MCF 10A (cell line): ENCODE data around the gene OLFML2A. TPM values are rescaled to one million over a fixed set of nuclear protein-coding genes. Genes with fewer than 3 reads are reported as not detected.

Experiments used
- BruUV-seq: library from RNA; stranded (reverse); fragments of 400-500 nt; replicated peaks from 2 replicates; lab custom pipeline; 2021; lab: Mats Ljungman, UMichigan
- CTCF ChIA-PET: fragments of 300-600 bp; sonication (Branson Sonifier 250); formaldehyde crosslinking; extraction: SDS; loops from one replicate; lab custom pipeline; 2021; ENCODE audit warnings: antibody characterized with exemption, inconsistent platforms; lab: Yijun Ruan, JAX
- POLR2A ChIA-PET: fragments of 300-600, 350-650 bp; sonication (Branson Sonifier 250); formaldehyde crosslinking; extraction: SDS; loops from one replicate; lab custom pipeline; 2020; ENCODE audit warnings: antibody characterized with exemption, inconsistent platforms; lab: Yijun Ruan, JAX
- DNase-seq: peaks from one replicate; pipeline ENCODE4 v3.0.0-alpha.2; 2018; ENCODE audit not compliant: unreplicated experiment
- H3K27ac Mint-ChIP-seq: one replicate; pipeline ENCODE4 v1.8.0; 2022; ENCODE audit warnings: mild to moderate bottlenecking, low read depth, mixed read lengths; ENCODE audit not compliant: unreplicated experiment
- H3K27me3 Mint-ChIP-seq: one replicate; pipeline ENCODE4 v1.8.0; 2022; ENCODE audit warnings: mixed read lengths; ENCODE audit not compliant: insufficient read depth, unreplicated experiment
- H3K36me3 Mint-ChIP-seq: one replicate; pipeline ENCODE4 v1.8.0; 2022; ENCODE audit warnings: mild to moderate bottlenecking, moderate library complexity, mixed read lengths; ENCODE audit not compliant: insufficient read depth, unreplicated experiment
- H3K4me1 Mint-ChIP-seq: one replicate; pipeline ENCODE4 v1.8.0; 2022; ENCODE audit warnings: mixed read lengths; ENCODE audit not compliant: insufficient read depth, unreplicated experiment
- H3K4me3 Mint-ChIP-seq: one replicate; pipeline ENCODE4 v1.8.0; 2022; ENCODE audit warnings: mild to moderate bottlenecking, moderate library complexity, mixed read lengths; ENCODE audit not compliant: unreplicated experiment
- H3K9me3 Mint-ChIP-seq: one replicate; pipeline ENCODE4 v1.8.0; 2022; ENCODE audit warnings: mixed read lengths; ENCODE audit not compliant: unreplicated experiment
- intact Hi-C: fragments of 100-400 bp; cut with micrococcal nuclease; formaldehyde crosslinking; loops from 2 replicates; pipeline ENCODE4 v1.14.1; 2022
- total RNA-seq: library from RNA; stranded (reverse); gene quantifications from 2 replicates; pipeline ENCODE4 v1.2.3, GENCODE V29; 2022
- TF ChIP-seq, protein P1 (sequence below): fragments of 200-600 bp; IDR thresholded peaks from one replicate; pipeline ENCODE4 v1.8.0; 2022; ENCODE audit warnings: antibody characterized with exemption, mild to moderate bottlenecking; ENCODE audit not compliant: unreplicated experiment

The OLFML2A gene
- total RNA-seq, 1 experiment from 2014 or later: 0.21 TPM

DNA sequence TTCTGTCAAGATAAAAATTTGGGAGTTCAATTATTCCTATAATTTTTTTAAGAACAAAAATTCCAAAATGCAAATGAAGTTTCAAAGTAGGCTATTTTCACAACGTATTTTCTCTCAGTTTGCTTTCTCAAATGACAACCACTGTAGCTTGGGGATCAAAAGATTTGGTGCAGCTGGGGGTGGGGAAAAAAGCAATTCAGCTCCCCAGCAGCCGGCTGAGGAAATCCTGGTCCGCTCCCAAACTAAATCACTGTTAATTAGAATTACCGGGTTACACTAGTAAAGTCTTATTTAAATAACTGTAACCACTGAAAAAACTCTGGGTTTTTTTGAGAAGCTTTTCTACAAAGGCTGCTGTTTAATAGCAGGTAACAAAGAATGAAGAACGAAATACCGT lies 11.5 kb upstream of the OLFML2A start:
- POLR2A ChIA-PET: interaction anchor here (0.6 to 2.0 kb wide), 5 partner anchors 13 to 106 kb away, joined by 3 to 8 read pairs (median 4); no protein-coding TSS in a partner anchor
- Mint-ChIP-seq H3K27ac (no peak overlapping the region), H3K9me3 (no peaks in the 10 kb centered on the region), H3K36me3 (no peaks in the 10 kb centered on the region), H3K4me3 (no peak overlapping the region), H3K4me1 (peaks cover 11% of the 10 kb centered on the region), H3K27me3 (no peaks in the 10 kb centered on the region)
- DNase-seq: no peak
- intact Hi-C loops: loop anchor here (2.0 kb wide), 2 partner anchors 53 to 213 kb away; no protein-coding TSS in a partner anchor
- BruUV-seq: no TSS peak
- TF ChIP-seq, protein P1, sequence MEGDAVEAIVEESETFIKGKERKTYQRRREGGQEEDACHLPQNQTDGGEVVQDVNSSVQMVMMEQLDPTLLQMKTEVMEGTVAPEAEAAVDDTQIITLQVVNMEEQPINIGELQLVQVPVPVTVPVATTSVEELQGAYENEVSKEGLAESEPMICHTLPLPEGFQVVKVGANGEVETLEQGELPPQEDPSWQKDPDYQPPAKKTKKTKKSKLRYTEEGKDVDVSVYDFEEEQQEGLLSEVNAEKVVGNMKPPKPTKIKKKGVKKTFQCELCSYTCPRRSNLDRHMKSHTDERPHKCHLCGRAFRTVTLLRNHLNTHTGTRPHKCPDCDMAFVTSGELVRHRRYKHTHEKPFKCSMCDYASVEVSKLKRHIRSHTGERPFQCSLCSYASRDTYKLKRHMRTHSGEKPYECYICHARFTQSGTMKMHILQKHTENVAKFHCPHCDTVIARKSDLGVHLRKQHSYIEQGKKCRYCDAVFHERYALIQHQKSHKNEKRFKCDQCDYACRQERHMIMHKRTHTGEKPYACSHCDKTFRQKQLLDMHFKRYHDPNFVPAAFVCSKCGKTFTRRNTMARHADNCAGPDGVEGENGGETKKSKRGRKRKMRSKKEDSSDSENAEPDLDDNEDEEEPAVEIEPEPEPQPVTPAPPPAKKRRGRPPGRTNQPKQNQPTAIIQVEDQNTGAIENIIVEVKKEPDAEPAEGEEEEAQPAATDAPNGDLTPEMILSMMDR: no peak
- CTCF ChIA-PET: interaction anchor here (0.5 to 5.8 kb wide), 17 partner anchors 8 to 343 kb away, joined by 3 to 42 read pairs (median 4); partner anchors contain the start of gene WDR38

- TF ChIP-seq, protein P1: no peak
- BruUV-seq: no TSS peak
- intact Hi-C loops: no loop called here
- DNase-seq: no peak
- Mint-ChIP-seq H3K27me3 (no peaks in the 10 kb centered on the region), H3K4me1 (peaks cover 11% of the 10 kb centered on the region), H3K4me3 (no peak overlapping the region), H3K36me3 (no peaks in the 10 kb centered on the region), H3K9me3 (no peaks in the 10 kb centered on the region), H3K27ac (no peak overlapping the region)
- ChIA-PET POLR2A (interaction anchor here (0.6 to 2.0 kb wide), 8 partner anchors 23 to 215 kb away, joined by 3 to 14 read pairs (median 4); partner anchors contain the start of genes ARPC5L and RPL35), CTCF (interaction anchor here (0.5 to 5.8 kb wide), 13 partner anchors 9 to 1065 kb away, joined by 3 to 42 read pairs (median 5); partner anchors contain the start of gene WDR38)
These were observed 10.6 kb upstream of the OLFML2A start for GRCh38 chr9:124766326-124766725.

- no peaks in the 10 kb centered on the region for H3K27me3 Mint-ChIP-seq
- no peak overlapping the region for H3K27ac Mint-ChIP-seq
- ChIA-PET CTCF (interaction anchor here (0.5 to 5.8 kb wide), 9 partner anchors 26 to 1065 kb away, joined by 3 to 42 read pairs (median 4); partner anchors contain the start of gene WDR38), POLR2A (interaction anchor here (1.0 to 1.4 kb wide), 6 partner anchors 24 to 215 kb away, joined by 3 to 14 read pairs (median 4); partner anchors contain the start of genes ARPC5L and RPL35)
- no peak overlapping the region for H3K4me3 Mint-ChIP-seq
- H3K9me3 Mint-ChIP-seq: no peaks in the 10 kb centered on the region
- H3K4me1 Mint-ChIP-seq: peaks cover 11% of the 10 kb centered on the region
- no TSS peak for BruUV-seq
- no peaks in the 10 kb centered on the region for H3K36me3 Mint-ChIP-seq
- DNase-seq: no peak
- intact Hi-C loops: no loop called here
- TF ChIP-seq, protein P1: peak; percentile 17
These were observed 9.9 kb upstream of the OLFML2A start for GRCh38 chr9:124766815-124767554.

GRCh38 chr9:124767821-124768220 lies 9.1 kb upstream of the OLFML2A start:
- no peak overlapping the region for H3K4me3 Mint-ChIP-seq
- no peaks in the 10 kb centered on the region for H3K9me3 Mint-ChIP-seq
- BruUV-seq: no TSS peak
- intact Hi-C loops: no loop called here
- H3K36me3 Mint-ChIP-seq: no peaks in the 10 kb centered on the region
- no peak overlapping the region for H3K27ac Mint-ChIP-seq
- H3K27me3 Mint-ChIP-seq: no peaks in the 10 kb centered on the region
- TF ChIP-seq, protein P1: no peak
- POLR2A ChIA-PET: interaction anchor here (1.9 to 10.8 kb wide), 2 partner anchors 89 to 102 kb away, joined by 10 to 299 read pairs; partner anchors contain the start of genes ARPC5L, RPL35 and WDR38
- H3K4me1 Mint-ChIP-seq: peaks cover 17% of the 10 kb centered on the region
- no peak for DNase-seq
- CTCF ChIA-PET: interaction anchor here (0.6 to 4.2 kb wide), 4 partner anchors 56 to 150 kb away, joined by 3 to 42 read pairs (median 17); partner anchors contain the start of gene WDR38
